Endodermal cell (in vitro differentiated cells): ENCODE data around the gene SOX12. TPM values are rescaled to one million over a fixed set of nuclear protein-coding genes. Genes with fewer than 3 reads are reported as not detected.

Experiments
- DNase-seq: peaks from one replicate; pipeline ENCODE4 v3.0.0-alpha.2; 2017
- H3K27ac ChIP-seq: 2 replicates; pipeline ENCODE4 v1.5.1; 2013; ENCODE audit warnings: mild to moderate bottlenecking, low read depth, low read length, moderate library complexity
- H3K27me3 ChIP-seq: 2 replicates; pipeline ENCODE4 v1.6.1; 2013; ENCODE audit warnings: mild to moderate bottlenecking, low read length, moderate library complexity; ENCODE audit not compliant: insufficient read depth, control insufficient read depth, poor library complexity, severe bottlenecking
- H3K36me3 ChIP-seq: 2 replicates; pipeline ENCODE4 v1.7.0; 2013; ENCODE audit warnings: mild to moderate bottlenecking, low read length, moderate library complexity; ENCODE audit not compliant: control insufficient read depth, insufficient read depth
- H3K4me1 ChIP-seq: one replicate; pipeline ENCODE4 v1.7.0; 2013; ENCODE audit warnings: low read length; ENCODE audit not compliant: control insufficient read depth, insufficient read depth
- H3K4me3 ChIP-seq: 2 replicates; pipeline ENCODE4 v1.5.1; 2013; ENCODE audit warnings: mild to moderate bottlenecking, low read length, moderate library complexity
- H3K9ac ChIP-seq: 2 replicates; pipeline ENCODE4 v1.6.1; 2013; ENCODE audit warnings: mild to moderate bottlenecking, low read length, moderate library complexity; ENCODE audit not compliant: poor library complexity, severe bottlenecking; ENCODE audit errors: extremely low read depth
- H3K9me3 ChIP-seq: 2 replicates; pipeline ENCODE4 v1.6.1; 2013; ENCODE audit warnings: mild to moderate bottlenecking, low read length, moderate library complexity; ENCODE audit not compliant: control insufficient read depth
- H3K27ac Mint-ChIP-seq: 2 replicates; pipeline ENCODE4 v1.8.0; 2020; ENCODE audit warnings: mixed read lengths
- H3K27me3 Mint-ChIP-seq: 2 replicates; pipeline ENCODE4 v1.8.0; 2021; ENCODE audit warnings: mild to moderate bottlenecking, mixed read lengths; ENCODE audit not compliant: insufficient read depth
- H3K36me3 Mint-ChIP-seq: 2 replicates; pipeline ENCODE4 v1.8.0; 2020; ENCODE audit warnings: low read depth, mixed read lengths
- H3K4me1 Mint-ChIP-seq: 2 replicates; pipeline ENCODE4 v1.8.0; 2020; ENCODE audit warnings: mixed read lengths
- H3K4me3 Mint-ChIP-seq: 2 replicates; pipeline ENCODE4 v1.8.0; 2020; ENCODE audit warnings: mild to moderate bottlenecking, moderate library complexity, mixed read lengths
- H3K9me3 Mint-ChIP-seq: 2 replicates; pipeline ENCODE4 v1.8.0; 2020; ENCODE audit warnings: mild to moderate bottlenecking, mixed read lengths
- WGBS, 2 experiments: methylation state at CpG; one replicate each; pipeline versions ENCODE4 v1.1.5 to v1.1.7; 2013; ENCODE audit warnings: missing lambda C conversion rate in 2 of 2, mixed read lengths in 1 of 2; ENCODE audit not compliant: insufficient coverage in 1 of 2, insufficient read length in 1 of 2; 5-methylcytosine and 5-hydroxymethylcytosine counted together
- total RNA-seq, 2 donors: library from RNA; stranded (reverse); fragmentation: NEBNext Ultra II Directional in 1 of 2; extraction: Animal tissue kit (Norgen Biotek cat#: 25700) in 1 of 2; gene quantifications; 2 replicates in 1 of 2; 3 replicates in 1 of 2; pipeline ENCODE4 v1.2.1, GENCODE V29; 2021
- TF ChIP-seq, protein P1 (sequence below): fragments of 200-600 bp; sonication (generic); conservative IDR thresholded peaks from 2 replicates; pipeline ENCODE4 v1.5.0; 2021; ENCODE audit warnings: antibody characterized with exemption, mild to moderate bottlenecking

The SOX12 gene
- total RNA-seq, 2 donors from 2014 or later, result 71.4 to 81.7 TPM

DNA sequence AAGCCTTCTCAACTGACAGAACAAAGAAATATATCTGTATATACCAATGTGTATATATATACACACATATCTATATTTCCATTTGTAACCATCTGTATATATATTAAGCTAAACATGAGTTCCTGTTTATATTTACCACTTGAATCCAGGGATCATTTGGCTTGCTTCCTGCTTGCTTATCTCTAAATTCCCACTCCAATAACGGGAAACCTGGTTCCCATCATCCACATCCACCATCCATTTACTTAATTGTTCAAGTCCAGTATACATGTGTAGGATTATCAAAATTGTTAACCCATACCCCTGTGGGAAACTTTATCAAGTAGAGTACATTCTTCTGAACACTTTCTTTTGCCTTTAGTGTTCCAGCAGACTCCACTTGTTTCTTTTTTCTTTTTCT is 12.5 kb upstream of the SOX12 start:
- H3K4me3 Mint-ChIP-seq, result no peak overlapping the region
- no peak overlapping the region for H3K27ac Mint-ChIP-seq
- Histone ChIP-seq H3K27ac (no peak overlapping the region), H3K36me3 (no peaks in the 10 kb centered on the region), H3K9me3 (no peaks in the 10 kb centered on the region), H3K9ac (no peak overlapping the region), H3K27me3 (no peaks in the 10 kb centered on the region), H3K4me3 (no peak overlapping the region), H3K4me1 (no peaks in the 10 kb centered on the region)
- H3K27me3 Mint-ChIP-seq, result no peaks in the 10 kb centered on the region
- TF ChIP-seq, protein P1, sequence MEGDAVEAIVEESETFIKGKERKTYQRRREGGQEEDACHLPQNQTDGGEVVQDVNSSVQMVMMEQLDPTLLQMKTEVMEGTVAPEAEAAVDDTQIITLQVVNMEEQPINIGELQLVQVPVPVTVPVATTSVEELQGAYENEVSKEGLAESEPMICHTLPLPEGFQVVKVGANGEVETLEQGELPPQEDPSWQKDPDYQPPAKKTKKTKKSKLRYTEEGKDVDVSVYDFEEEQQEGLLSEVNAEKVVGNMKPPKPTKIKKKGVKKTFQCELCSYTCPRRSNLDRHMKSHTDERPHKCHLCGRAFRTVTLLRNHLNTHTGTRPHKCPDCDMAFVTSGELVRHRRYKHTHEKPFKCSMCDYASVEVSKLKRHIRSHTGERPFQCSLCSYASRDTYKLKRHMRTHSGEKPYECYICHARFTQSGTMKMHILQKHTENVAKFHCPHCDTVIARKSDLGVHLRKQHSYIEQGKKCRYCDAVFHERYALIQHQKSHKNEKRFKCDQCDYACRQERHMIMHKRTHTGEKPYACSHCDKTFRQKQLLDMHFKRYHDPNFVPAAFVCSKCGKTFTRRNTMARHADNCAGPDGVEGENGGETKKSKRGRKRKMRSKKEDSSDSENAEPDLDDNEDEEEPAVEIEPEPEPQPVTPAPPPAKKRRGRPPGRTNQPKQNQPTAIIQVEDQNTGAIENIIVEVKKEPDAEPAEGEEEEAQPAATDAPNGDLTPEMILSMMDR, result no peak
- H3K4me1 Mint-ChIP-seq, result peaks cover 11% of the 10 kb centered on the region
- 63 to 95% methylated on average over 1 of the region's 1 CpG for WGBS, 2 experiments
- H3K9me3 Mint-ChIP-seq, result no peaks in the 10 kb centered on the region
- peaks cover 4% of the 10 kb centered on the region for H3K36me3 Mint-ChIP-seq
- no peak for DNase-seq

DNA sequence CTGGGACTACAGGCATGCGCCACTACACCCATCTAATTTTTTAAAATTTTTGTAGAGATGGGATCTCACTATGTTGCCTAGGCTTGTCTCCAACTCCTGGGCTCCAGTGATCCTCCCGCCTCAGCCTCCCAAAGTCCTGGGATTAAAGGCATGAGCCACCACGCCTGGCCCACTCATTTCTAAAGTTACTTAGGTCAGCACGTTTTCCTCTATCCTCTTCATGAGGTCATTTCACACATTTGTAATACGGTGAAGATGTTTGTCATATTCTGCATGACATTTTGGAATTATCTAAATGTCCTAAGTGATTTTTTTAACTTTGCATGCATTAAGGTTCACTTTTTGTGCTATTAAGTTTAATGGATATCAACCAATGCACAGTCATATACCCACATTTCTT is 11.9 kb upstream of the SOX12 start:
- H3K4me1 Mint-ChIP-seq, result peaks cover 11% of the 10 kb centered on the region
- Histone ChIP-seq H3K27ac (no peak overlapping the region), H3K36me3 (no peaks in the 10 kb centered on the region), H3K9me3 (no peaks in the 10 kb centered on the region), H3K27me3 (no peaks in the 10 kb centered on the region), H3K4me1 (no peaks in the 10 kb centered on the region), H3K4me3 (no peak overlapping the region), H3K9ac (no peak overlapping the region)
- no peak for DNase-seq
- WGBS, 2 experiments, result 87 to 92% methylated on average over 3 to 5 of the region's 5 CpGs
- H3K4me3 Mint-ChIP-seq, result no peak overlapping the region
- no peaks in the 10 kb centered on the region for H3K27me3 Mint-ChIP-seq
- no peaks in the 10 kb centered on the region for H3K9me3 Mint-ChIP-seq
- peaks cover 5% of the 10 kb centered on the region for H3K36me3 Mint-ChIP-seq
- no peak overlapping the region for H3K27ac Mint-ChIP-seq
- TF ChIP-seq, protein P1, result no peak

DNA sequence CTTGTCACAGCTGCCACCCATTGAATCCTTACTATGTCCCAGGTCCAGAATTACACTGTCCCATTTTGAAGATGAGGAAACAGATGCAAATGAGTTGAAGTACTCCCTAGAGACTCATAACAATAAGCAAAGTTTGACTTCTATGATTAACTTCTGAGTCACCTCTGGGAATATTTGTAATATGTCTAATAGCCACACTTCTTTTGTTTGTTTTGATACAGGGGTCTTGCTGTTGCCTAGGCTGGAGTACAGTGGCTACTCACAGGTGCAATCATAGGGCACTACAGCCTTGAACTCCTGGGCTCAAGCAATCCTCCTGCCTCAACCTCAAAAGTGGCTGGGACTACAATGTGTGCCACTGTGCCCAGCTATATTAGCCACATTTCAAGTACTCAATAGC is 11.4 kb upstream of the SOX12 start:
- H3K36me3 Mint-ChIP-seq, result peaks cover 9% of the 10 kb centered on the region
- DNase-seq, result no peak
- TF ChIP-seq, protein P1, result no peak

More for the DNA sequence above, 11.4 kb upstream of the SOX12 start:
- H3K4me3 ChIP-seq, result no peak overlapping the region
- no peak overlapping the region for H3K4me3 Mint-ChIP-seq
- no peaks in the 10 kb centered on the region for H3K27me3 ChIP-seq
- no peaks in the 10 kb centered on the region for H3K27me3 Mint-ChIP-seq
- H3K27ac ChIP-seq, result no peak overlapping the region
- no peak overlapping the region for H3K9ac ChIP-seq
- no peaks in the 10 kb centered on the region for H3K9me3 Mint-ChIP-seq
- no peaks in the 10 kb centered on the region for H3K4me1 ChIP-seq
- H3K9me3 ChIP-seq, result no peaks in the 10 kb centered on the region
- H3K4me1 Mint-ChIP-seq, result peaks cover 10% of the 10 kb centered on the region
- H3K27ac Mint-ChIP-seq, result no peak overlapping the region
- no peaks in the 10 kb centered on the region for H3K36me3 ChIP-seq
